VCaP (cell line): Measurements from ENCODE around the gene DOLPP1.

Source experiments
- H3K27ac ChIP-seq: fragments of 450-650 bp; 2 replicates; pipeline ENCODE4 v1.5.1; 2017
- CTCF ChIP-seq: fragments of 450-650 bp; conservative IDR thresholded peaks from 2 replicates; pipeline ENCODE4 v1.5.1; 2017; ENCODE audit warnings: mild to moderate bottlenecking, moderate library complexity

DOLPP1 gene

GRCh38 chr9:129068990-129069861, 11.7 kb upstream of the DOLPP1 start:
- no peak for TF ChIP-seq CTCF
- H3K27ac ChIP-seq: no peak overlapping the region

- no peak overlapping the region for H3K27ac ChIP-seq
- no peak for TF ChIP-seq CTCF
Measured at GRCh38 chr9:129069862-129070641, 10.9 kb upstream of the DOLPP1 start.

- TF ChIP-seq CTCF: no peak
- no peak overlapping the region for H3K27ac ChIP-seq
Measured at GRCh38 chr9:129070696-129071525, 10.0 kb upstream of the DOLPP1 start.

GRCh38 chr9:129071526-129072126, 9.3 kb upstream of the DOLPP1 start:
- no peak for TF ChIP-seq CTCF
- H3K27ac ChIP-seq: no peak overlapping the region

GRCh38 chr9:129072171-129072570, 8.7 kb upstream of the DOLPP1 start:
- H3K27ac ChIP-seq: no peak overlapping the region
- no peak for TF ChIP-seq CTCF

GRCh38 chr9:129073404-129073803, 7.5 kb upstream of the DOLPP1 start:
- no peak overlapping the region for H3K27ac ChIP-seq
- TF ChIP-seq CTCF: no peak
